K562 (cell line): Measurements from ENCODE around the gene NCOA6. TPM values are rescaled to one million over a fixed set of nuclear protein-coding genes. Genes with fewer than 3 reads are reported as not detected.

Source experiments
- CXXC5 ChIP-seq: fragments of 250-450 bp; sonication (Bioruptor Pico); IDR thresholded peaks from 2 replicates; pipeline ENCODE4 v1.8.0; 2022; ENCODE audit warnings: inconsistent platforms, mild to moderate bottlenecking, moderate library complexity
- EP400 ChIP-seq: fragments of 450-650 bp; IDR thresholded peaks from 2 replicates; pipeline ENCODE4 v1.6.1; 2017; ENCODE audit warnings: antibody characterized with exemption, mild to moderate bottlenecking, moderate library complexity
- HBP1 ChIP-seq: fragments of 450-650 bp; formaldehyde crosslinking; IDR thresholded peaks from 2 replicates; pipeline ENCODE4 v1.4.0; 2022; ENCODE audit warnings: missing genetic modification characterization
- HSF4 ChIP-seq: fragments of 250-450 bp; sonication (Bioruptor Pico); IDR thresholded peaks from 2 replicates; pipeline ENCODE4 v2.1.2; 2022; ENCODE audit warnings: mild to moderate bottlenecking, moderate library complexity, borderline replicate concordance
- MAZ ChIP-seq, 2 experiments: fragments of 450-650 bp in 1 of 2; sonication (generic) in 1 of 2; formaldehyde crosslinking; IDR thresholded peaks in 1 of 2; conservative IDR thresholded peaks in 1 of 2; 2 replicates each; pipeline versions ENCODE4 v1.4.0 to v1.5.0; 2020; ENCODE audit warnings: mild to moderate bottlenecking in 1 of 2, missing genetic modification reagents in 1 of 2
- RERE ChIP-seq: sonication (generic); formaldehyde crosslinking; IDR thresholded peaks from 2 replicates; pipeline ENCODE4 v1.8.0; 2023; ENCODE audit warnings: missing genetic modification reagents, mild to moderate bottlenecking, borderline replicate concordance
- RREB1 ChIP-seq: fragments of 250-450 bp; sonication (Bioruptor Pico); IDR thresholded peaks from 2 replicates; pipeline ENCODE4 v1.4.0; 2020
- STAT5B ChIP-seq: fragments of 250-450 bp; sonication (Bioruptor Pico); IDR thresholded peaks from 2 replicates; pipeline ENCODE4 v1.8.0; 2021; ENCODE audit warnings: mild to moderate bottlenecking, inconsistent platforms
- TEAD1 ChIP-seq, 2 experiments: fragments of 450-650 bp in 1 of 2; sonication (generic) in 1 of 2; formaldehyde crosslinking; IDR thresholded peaks; 2 replicates each; pipeline versions ENCODE4 v1.4.0 to v1.8.0; 2020 to 2022; ENCODE audit warnings: mild to moderate bottlenecking in 2 of 2, missing genetic modification reagents in 1 of 2
- ZNF507 ChIP-seq: conservative IDR thresholded peaks from 2 replicates; pipeline ENCODE4 v1.6.1; 2017; ENCODE audit warnings: missing genetic modification characterization, missing compliant biosample characterization
- ZNF551 ChIP-seq: fragments of 250-450 bp; sonication (Bioruptor Pico); IDR thresholded peaks from 2 replicates; pipeline ENCODE4 v1.5.0; 2021; ENCODE audit warnings: mild to moderate bottlenecking, moderate library complexity
- ZNF76 ChIP-seq: fragments of 250-450 bp; sonication (Bioruptor Pico); IDR thresholded peaks from 2 replicates; pipeline ENCODE4 v1.4.0; 2020; ENCODE audit warnings: mild to moderate bottlenecking, moderate library complexity, borderline replicate concordance
- polyA plus RNA-seq, 8 experiments: library from polyadenylated mRNA; depleted of rRNA in 4 of 8; stranded (reverse) in 5 of 8; unstranded in 3 of 8; fragments of >200 nt; fragmentation: Nextera tagmentation in 2 of 8; fragmentation: Illumina TruSeq in 1 of 8; extraction: Ambion mirVana in 2 of 8; extraction: Trizol in 1 of 8; gene quantifications; 2 replicates each; pipeline versions ENCODE4 v1.2.1 to v1.2.3, GENCODE V29; 2011 to 2014; ENCODE audit warnings: inconsistent platforms in 1 of 8, missing spikeins in 1 of 8
- total RNA-seq, 7 experiments: library from RNA; depleted of rRNA in 6 of 7; stranded (reverse); fragments of >200 nt in 6 of 7; fragmentation: Illumina TruSeq in 2 of 7; extraction: Trizol in 2 of 7; gene quantifications; 2 replicates each; pipeline versions ENCODE4 v1.2.1 to v1.2.3, GENCODE V29; 2011 to 2021; ENCODE audit warnings: low replicate concordance in 1 of 7

Gene NCOA6
- total and polyA plus RNA-seq, 9 of the 15 experiments (the other 6 are each of a cell fraction or from before 2014, with no cell fraction given), result 6.1 to 25.0 (median 9.5) TPM

GRCh38 chr20:34709044-34709830, 116.2 kb downstream of the NCOA6 start (continued):
- 0 out of 2 replicates have a peak, but pooled peaks have one; percentile 35 for TF ChIP-seq RERE (CRISPR knock-in tag)
- TF ChIP-seq RREB1 (CRISPR knock-in tag), result 0 out of 2 replicates have a peak, but pooled peaks have one; percentile 29
- peak; percentile 52; the same call in 1 of the 2 replicates for TF ChIP-seq EP400
- TF ChIP-seq HSF4 (CRISPR knock-in tag), result no peak
- TF ChIP-seq HBP1, result no peak
- no peak for TF ChIP-seq STAT5B (CRISPR knock-in tag)
- no peak for TF ChIP-seq ZNF76
- peak; percentile 57; the same call in 1 of the 2 replicates for TF ChIP-seq CXXC5
- TF ChIP-seq TEAD1 (CRISPR knock-in tag; IDR thresholded peaks at IDR 0.05), result no peak
- TF ChIP-seq ZNF551 (CRISPR knock-in tag), result no peak
- peak; percentile 58 to 68; a peak in 3 of 4 replicates for TF ChIP-seq MAZ (CRISPR knock-in tag; conservative IDR thresholded peaks at IDR 0.05 in 1 of 2, IDR thresholded peaks at IDR 0.05 in 1 of 2)
- no peak for TF ChIP-seq ZNF507
